ENCODE data around the gene DLL4. TPM values are rescaled to one million over a fixed set of nuclear protein-coding genes. Genes with fewer than 3 reads are reported as not detected.
A peak's percentile ranks its signal among the peaks of the same experiment; 100 is the strongest.

Gene DLL4
- total RNA-seq, 1 experiment from 2014 or later = 1.5 TPM

GRCh38 chr15:40957041-40957555 lies 28.0 kb downstream of the DLL4 start (continued):
- TF ChIP-seq CTCF (IDR thresholded peaks at IDR 0.05 in 2 of 3, conservative IDR thresholded peaks at IDR 0.05 in 1 of 3; ENCODE audit: borderline replicate concordance in 1 of 3, insufficient read depth in 1 of 3, low read depth in 2 of 3, low read length in 2 of 3) = no peak
- TF ChIP-seq ZFX (IDR thresholded peaks at IDR 0.05) = no peak
- TF ChIP-seq CEBPB (IDR thresholded peaks at IDR 0.05; ENCODE audit: low read depth) = no peak
- TF ChIP-seq RAD21 (IDR thresholded peaks at IDR 0.05; ENCODE audit: low read depth) = no peak
- TF ChIP-seq YY1 (IDR thresholded peaks at IDR 0.05; ENCODE audit: extremely low read depth, insufficient replicate concordance, low read depth, low read length) = no peak
- TF ChIP-seq FOSL1 (IDR thresholded peaks at IDR 0.05; ENCODE audit: low read depth) = no peak

- ChIA-PET RAD21 (ENCODE audit: low non-redundant PET in 1 of 2, low total read pairs in 2 of 2, uncharacterized antibody in 2 of 2, unreplicated experiment in 2 of 2) (no interaction called here), CTCF (interaction anchor here (0.6 kb wide), 1 partner anchor 37 kb away, joined by 3 read pairs; no protein-coding TSS in a partner anchor), POLR2A (interaction anchor here (1.6 kb wide), 1 partner anchor 9 kb away, joined by 4 read pairs; no protein-coding TSS in a partner anchor)
- no peak overlapping the region; the same call in 1 of the 2 replicates for H3K27ac ChIP-seq (ENCODE audit: low read depth, low read length)
- H3K27me3 ChIP-seq (ENCODE audit: insufficient read depth, low read length) = no peaks in the 10 kb centered on the region
- no TSS peak for BruUV-seq (replicated peaks)
- no peak overlapping the region for H3K9ac ChIP-seq (ENCODE audit: low read length)
- H3K9me3 ChIP-seq (ENCODE audit: control insufficient read depth in 1 of 2, insufficient read depth in 1 of 2, low read depth in 1 of 2, low read length in 2 of 2) = no peaks in the 10 kb centered on the region
- ATAC-seq = no peak
- peaks cover 14 to 26% of the 10 kb centered on the region in 2 experiments for H3K4me1 ChIP-seq (ENCODE audit: control insufficient read depth in 1 of 2, insufficient read depth in 2 of 2, low read length in 2 of 2)
- no peaks in the 10 kb centered on the region for H4K20me1 ChIP-seq (ENCODE audit: insufficient read depth)
- no peak overlapping the region for H3K4me3 ChIP-seq (replicated peaks in 1 of 2; ENCODE audit: low read depth in 1 of 2, low read length in 2 of 2)
- no peak for DNase-seq (ENCODE audit: low read depth, low spot score)
- TF ChIP-seq POLR2AphosphoS5 (IDR thresholded peaks at IDR 0.05; ENCODE audit: low read depth, low read length) (peak; percentile 18; the same call in 1 of the 2 replicates), SP1 (IDR thresholded peaks at IDR 0.05; ENCODE audit: low read depth) (no peak), JUND (IDR thresholded peaks at IDR 0.05) (no peak), TCF7L2 (IDR thresholded peaks at IDR 0.05; ENCODE audit: borderline replicate concordance, extremely low read depth, insufficient read depth, insufficient read length) (no peak)
- H2AFZ ChIP-seq (ENCODE audit: low read depth, low read length, poor library complexity, severe bottlenecking) = no peak overlapping the region
- intact Hi-C loops (cut with micrococcal nuclease) = no loop called here
- H3K4me2 ChIP-seq (ENCODE audit: low read length) = no peak overlapping the region
- H3K36me3 ChIP-seq (ENCODE audit: control insufficient read depth in 1 of 2, insufficient read depth in 2 of 2, low read length in 2 of 2) = no peaks in the 10 kb centered on the region
- no peaks in the 10 kb centered on the region for H3K9me2 ChIP-seq (ENCODE audit: insufficient read depth)
- no peaks in the 10 kb centered on the region for H3K79me2 ChIP-seq (ENCODE audit: insufficient read depth, low read length)
These were observed 28.5 kb downstream of the DLL4 start for GRCh38 chr15:40957581-40958051.

Measured in HCT116 (cell line).